Hindlimb muscle (tissue), 1 donor: ENCODE data around the gene TXLNG. TPM values are rescaled to one million over a fixed set of nuclear protein-coding genes. Genes with fewer than 3 reads are reported as not detected.

Source experiments
- DNase-seq: peaks from one replicate; pipeline ENCODE4 v3.0.0-alpha.2; 2013
- polyA plus RNA-seq: library from polyadenylated mRNA; unstranded; fragments of 120-200 nt; gene quantifications from one replicate; pipeline ENCODE4 v1.2.1, GENCODE V29; 2013; ENCODE audit not compliant: insufficient read length

TXLNG gene
- polyA plus RNA-seq, 1 donor: 9.2 TPM

DNA sequence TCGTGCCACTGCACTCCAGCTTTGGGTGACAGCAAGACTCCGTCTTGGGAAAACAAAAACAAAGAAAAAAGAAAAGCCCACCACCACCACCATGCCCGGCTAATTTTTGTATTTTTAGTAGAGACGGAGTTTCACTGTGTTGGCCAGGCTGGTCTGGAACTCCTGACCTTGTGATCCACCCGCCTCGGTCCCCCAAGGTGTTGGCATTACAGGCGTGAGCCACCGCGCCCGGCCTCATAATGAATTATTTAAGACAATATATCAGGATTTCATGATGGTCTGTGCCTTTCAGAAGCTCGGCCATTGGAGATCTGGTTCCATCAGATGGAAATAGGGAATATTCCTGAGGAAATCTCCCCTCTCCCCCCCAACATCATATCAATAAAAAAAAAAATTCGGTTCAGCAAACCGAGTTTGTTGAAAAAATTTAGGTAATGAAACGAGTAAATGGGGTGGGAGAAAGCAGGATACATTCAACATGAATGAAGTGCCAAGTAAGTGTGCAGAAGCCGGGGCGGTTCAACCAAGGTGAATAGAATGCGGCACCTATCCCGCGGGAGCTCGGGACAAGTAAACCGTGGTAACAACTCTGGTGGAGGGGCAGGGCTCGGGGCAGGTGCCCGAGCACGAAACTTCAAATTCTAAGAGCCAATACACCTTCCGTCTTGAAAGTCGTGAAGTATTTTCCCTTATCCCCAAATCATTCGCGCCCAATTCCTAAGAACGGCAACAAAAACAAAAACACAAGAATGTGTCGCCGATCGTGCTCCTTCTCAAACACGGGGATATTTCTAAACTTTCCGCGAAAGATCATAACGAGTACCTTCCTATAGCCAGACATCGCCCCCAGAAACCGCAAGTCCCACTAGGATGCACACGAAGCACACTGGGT lies 773 bp upstream of the TXLNG start:
- no peak for DNase-seq

DNA sequence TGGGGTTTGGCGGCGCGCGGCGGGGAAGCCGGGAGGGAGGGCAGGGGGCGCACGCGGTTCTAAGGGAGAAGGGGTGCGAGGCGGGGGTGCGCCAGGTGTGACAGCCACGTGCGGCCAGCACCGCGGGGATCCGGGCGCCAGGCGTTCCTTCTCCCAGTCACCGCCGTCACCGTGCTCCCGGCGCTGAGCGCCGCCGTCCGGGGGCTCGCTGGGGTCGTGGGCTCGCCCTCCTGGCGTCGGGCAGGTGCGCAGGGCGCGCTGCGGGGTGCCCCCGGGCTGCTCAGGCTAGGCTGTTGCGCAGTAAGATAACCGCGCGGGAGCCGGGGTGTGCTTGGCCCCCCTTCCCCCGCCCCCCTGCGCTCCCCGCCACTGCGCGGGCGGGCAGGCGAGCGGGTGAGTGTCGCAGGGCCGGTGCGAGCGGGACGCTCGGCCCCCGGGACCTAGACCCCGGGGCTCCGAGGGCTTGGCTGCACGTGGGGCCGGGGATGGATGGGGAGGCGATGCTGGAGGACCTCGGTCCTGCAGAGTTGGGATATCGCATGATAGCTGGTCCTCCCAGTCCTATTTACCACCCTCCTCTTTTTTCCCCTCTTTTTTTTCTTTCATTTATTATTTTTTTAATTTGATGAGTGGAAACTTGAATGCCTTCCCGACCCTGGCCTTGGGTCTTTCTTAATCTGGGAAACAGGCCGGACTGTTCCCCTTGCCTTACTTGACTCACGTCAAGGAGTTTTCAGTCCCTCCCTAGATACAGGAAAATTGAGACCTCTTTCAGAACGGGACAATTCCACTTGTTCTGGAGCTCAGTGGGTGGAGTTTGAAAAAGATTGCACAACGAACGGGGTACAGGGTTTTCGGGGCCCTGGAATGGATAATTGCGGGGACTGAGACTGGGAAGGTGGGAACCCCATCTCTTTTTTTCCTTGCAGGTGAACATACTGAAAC lies 797 bp downstream of the TXLNG start:
- DNase-seq: no peak

DNA sequence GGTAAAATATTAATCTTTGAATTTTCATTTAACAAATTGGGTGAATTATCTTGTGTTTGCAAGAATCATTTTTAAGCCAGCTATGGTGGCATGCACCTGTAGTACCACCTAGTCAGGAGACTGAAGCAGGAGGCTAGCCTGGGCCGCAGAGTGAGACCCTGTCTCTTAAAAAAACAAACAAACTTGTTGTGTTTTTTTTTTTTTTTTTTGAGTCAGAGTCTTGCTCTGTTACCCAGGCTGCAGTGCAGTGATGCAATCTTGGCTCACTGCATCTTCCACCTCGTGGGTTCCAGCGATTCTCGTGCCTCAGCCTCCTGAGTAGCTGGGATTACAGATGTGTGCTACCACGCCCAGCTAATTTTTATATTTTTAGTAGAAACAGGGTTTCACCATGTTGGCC lies 2.2 kb downstream of the TXLNG start:
- no peak for DNase-seq

DNA sequence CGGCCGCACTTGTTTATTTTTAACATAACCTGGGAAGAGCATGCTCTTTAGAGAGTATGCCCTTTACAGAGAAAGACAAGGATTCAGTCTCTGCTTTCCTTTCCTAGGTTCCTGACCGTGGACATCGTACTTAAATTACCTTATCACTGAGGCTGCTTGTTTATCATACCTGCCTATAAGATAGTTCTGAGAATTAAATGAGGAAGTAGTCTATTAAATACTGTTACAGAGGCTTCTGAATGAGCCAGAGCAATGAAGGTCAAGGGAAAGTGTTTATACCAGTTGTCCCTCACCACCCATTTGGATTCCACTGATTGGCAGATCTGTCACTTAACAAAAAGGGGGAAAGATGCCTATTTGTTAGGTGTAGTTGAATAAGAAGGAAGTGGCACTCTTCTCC lies 10.0 kb downstream of the TXLNG start:
- no peak for DNase-seq

DNA sequence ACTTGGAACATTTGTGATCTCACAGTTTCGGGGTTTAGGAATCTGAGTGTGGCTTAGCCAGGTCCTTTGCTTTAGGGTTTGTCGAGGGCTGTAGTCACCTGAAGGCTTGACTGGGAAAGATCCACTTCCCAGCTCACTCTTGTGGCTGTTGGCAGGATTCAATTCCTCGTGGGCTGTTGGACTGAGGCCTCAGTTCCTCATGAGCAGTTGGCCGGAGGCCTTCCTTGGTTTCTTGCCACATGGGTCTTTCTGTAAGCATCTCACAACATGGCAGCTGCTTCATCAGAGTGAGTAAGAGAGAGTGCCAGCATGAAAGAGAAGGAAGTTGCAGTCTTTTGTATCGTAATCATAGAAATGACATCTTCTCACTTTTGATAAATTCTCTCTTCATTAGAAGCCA lies 11.1 kb downstream of the TXLNG start:
- DNase-seq: peak; percentile 3

DNA sequence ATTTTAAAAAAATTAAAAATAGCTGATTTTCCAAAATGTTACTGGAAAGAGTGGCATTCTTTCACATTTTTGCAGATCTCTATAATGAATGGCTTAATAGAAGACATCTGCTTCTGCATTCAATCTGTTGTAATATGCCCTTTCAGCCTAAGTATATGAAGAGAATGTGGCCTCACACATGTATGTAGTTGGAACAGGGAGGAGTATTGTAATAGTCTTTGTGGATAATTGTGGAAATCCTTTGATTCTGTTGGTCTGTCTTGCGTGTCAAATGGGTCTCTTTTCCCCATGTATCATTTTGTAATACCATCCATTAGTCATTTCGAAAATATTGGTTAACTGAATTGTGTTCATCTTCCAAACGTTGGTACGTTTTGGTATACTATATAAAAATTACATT lies 11.6 kb downstream of the TXLNG start:
- no peak for DNase-seq

DNA sequence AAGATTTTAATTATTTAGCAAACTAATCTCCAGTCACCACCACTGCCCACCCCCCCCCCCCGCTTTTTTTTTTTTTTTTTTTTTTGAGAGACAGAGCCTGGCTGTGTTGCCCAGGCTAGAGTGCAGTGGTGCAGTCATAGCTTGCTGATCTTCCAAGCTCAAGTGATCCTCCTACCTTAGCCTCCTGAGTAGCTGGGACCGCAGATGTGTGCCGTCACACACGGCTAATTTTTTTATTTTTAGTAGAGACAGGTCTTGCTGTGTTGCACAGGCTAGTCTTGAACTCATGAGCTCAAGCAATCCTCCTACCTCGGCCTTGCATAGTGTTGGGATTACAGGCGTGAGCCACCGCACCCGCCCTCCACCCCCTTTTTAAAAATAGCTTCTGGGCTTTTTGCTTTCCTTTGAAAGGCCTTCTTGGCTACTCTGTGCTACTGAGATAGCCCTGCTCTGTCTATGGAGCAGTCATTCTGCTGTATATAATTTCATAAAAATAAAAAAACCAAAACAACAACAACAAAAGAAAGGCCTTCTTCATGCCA lies 18.7 kb downstream of the TXLNG start:
- no peak for DNase-seq

DNA sequence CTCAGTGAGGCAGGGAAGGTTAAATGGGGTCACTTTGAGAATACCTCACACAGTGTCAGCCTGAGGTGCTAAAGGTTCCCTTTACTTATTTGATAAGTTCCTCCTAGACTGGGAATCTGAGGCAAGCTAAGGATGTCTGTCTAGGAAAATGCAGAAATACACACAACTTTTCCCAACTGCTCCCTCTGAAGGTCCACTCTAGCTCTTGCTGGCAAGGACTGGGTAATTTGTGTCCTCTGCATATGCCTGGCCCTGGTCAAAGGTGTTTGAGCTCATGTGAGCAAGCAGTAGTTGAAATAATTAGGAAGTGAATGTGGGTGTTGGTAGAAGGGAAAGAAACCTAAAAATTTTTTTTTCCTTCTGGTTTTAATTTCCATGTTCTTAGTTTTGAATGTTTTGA lies 21.3 kb downstream of the TXLNG start:
- no peak for DNase-seq

DNA sequence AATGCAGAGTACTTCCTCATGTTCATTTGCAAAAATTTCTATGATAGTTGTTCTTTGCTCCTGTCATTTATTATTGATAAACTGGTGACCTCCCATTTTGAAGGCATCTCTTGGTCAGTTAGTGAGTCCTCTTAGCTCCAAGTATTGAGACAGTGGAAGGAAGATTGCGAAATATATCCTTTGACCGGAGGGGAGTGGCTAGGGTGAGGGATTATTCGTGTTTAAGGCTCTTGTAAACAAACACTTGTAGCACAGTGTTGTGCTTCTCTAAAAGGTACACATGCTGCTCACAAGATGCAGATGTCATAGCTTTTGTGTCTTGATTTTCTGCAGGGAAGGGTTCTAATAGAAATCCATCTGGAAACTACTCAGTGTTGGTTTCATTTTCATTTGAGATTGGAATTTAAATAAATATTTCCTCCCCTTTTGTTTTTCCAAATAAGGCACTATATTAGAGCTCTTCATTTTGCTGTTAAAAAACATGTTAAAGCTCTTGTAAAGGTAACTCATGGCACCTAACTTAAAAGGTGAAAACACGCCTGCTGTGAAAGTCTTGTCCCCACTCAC lies 21.8 kb downstream of the TXLNG start:
- no peak for DNase-seq

DNA sequence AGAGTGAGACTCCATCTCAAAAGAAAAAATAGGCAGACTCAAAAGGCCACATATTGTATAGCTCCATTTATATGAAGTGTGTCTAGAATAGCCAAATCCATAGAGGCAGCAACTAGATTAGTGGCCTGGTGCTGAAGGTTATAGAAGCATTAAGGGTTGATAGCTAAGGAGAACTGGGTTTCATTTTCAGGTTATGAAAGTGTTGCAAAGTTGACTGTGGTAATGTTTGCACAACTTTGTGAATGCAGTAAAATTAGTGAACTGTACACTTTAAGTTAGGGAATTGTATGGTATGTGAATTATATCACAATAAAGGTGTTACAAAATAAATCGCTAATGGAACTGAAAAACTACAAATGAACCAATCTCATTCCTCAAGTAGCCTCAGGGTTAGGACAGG lies 28.3 kb downstream of the TXLNG start:
- no peak for DNase-seq

DNA sequence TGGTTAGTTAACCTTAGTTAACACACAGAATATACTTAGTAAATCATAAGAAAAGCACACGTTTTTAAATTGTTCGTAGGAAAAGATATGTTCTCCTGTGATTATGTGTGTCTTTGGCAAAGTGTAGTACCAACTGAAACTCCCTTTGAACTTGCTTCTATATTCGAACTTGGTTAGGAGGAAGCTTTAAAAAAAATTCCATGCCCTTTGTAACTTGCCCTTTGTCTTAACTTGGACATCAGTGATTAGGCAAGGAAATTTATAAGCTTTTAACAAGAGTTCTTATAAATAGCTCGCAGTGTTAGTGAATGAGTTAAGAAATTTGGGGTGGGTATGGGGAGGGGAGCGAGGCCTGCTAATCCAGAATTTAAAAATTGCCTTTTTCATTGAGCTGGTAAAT lies 33.4 kb downstream of the TXLNG start:
- DNase-seq: no peak

DNA sequence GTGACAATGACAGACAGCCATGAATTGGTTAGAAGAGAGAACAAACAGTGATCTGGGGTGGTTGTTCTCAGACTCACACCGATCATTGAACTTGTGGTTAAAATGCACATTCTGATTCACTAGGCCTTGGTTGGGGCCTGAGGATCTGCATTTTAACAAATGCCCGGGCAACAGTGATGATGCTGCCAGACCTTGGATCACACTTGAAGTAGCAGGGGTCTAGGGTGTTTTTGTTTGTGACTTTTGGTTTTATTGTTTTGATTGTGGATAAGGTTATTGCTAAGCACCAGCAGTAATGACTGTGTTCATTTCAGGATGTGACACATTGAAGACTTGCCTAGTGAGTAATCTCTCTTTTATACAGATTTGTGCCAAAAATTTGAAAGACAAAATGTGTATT lies 36.5 kb downstream of the TXLNG start:
- DNase-seq: no peak

DNA sequence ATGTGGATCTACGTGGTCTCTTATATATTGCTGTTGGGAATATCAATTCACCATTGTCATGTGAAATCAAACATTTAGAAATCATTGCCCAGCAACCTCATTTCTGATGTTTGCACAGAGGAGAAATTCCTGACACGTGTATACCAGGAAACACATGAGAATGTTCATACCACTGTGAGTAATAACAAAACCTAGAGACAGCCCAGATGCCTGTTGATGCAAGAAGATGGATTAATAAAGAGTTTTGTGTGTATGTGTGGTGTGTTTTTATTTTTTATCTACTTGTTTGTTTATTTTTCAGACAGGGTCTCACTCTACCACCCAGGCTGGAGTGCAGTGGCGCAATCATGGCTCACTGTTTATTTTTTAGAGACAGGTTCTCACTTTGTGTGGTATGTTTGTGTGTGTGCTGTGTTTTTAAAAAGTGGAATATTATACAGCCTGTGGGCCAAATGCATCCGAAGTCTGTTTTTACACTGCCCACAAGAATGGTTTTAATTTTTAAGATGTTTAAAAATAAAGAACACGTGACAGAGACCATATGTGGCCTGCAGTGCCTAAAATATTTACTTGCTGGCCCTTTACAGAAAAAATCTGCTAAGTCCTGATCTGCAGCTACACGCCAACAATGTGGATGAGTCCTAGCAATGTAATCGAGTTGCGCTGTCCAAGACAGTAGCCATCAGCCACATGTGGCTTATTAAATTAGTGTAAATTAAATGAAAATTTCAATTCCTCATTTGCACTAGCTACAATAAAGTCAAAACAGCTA lies 39.2 kb downstream of the TXLNG start:
- no peak for DNase-seq

DNA sequence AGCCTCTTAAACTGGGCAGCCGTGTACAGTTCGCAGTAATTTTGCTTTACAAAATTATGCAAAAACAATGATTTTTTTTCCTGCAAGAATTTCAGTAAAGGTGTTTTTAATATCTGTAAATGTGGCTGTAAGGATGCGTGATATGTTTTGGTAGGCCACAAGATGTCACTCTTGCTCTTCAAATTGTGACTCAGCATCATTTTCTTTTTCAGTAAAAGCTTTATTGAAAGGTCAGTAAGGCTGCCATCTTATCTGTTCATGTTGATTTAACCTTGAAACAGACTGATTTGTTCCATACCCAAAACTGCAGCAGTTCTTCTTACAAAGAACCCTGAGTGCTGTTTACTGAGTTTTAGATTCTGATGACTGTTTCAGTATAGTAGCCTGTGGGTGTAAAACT lies 39.9 kb downstream of the TXLNG start:
- DNase-seq: peak; percentile 30

DNA sequence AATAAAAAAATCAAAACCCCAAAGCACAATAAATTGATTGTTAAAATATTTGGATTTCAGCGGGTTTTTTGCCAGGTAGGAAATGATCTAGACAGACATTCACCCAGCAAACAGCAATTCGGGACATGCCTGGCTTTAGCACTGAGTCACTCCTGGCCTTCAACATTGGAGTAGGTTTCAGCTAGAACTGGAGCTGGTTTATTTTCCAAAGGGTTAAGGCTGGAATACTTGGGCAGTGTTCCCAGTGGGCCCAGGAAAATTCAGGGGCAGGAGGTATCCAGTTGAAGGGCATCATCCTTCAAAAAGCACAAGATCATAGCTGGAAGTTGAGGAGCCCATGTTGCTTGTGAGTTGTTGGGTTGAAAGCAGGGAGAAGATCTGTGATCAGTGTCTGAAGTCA lies 41.0 kb downstream of the TXLNG start:
- no peak for DNase-seq

DNA sequence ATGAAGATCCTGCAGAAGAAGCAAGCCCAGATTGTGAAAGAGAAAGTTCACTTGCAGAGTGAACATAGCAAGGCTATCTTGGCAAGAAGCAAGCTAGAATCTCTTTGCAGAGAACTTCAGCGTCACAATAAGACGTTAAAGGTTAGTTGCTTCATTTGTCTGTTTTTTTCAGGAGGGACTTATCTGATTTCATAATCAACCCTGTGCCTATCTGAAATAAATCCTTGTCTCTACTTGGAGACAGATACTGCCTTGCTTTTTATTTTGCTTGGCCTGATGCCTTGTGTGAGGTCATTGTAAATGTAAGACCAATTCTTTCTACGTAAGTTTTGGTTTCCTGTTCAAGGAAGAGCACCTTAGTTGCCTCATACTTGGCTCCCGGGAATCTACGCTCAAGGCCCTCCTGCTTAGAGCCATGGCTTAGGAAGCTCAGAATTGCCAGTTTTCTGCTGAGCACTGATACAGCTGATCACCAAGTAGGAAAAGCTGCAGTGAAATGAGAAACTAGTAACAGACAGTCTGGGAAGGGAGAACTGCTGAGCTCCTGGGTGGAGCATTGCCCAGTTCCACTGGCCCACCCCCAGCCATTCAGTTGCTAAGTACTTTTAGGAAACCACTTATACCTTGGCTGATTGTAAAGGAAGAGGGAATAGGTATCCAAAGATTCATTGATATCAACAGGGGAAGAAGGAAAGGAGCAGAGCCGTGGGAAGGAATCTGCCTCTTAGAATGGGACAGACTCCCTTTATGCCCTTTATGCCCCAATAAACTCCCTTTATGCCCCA lies 42.0 kb downstream of the TXLNG start:
- DNase-seq: peak; percentile 36

DNA sequence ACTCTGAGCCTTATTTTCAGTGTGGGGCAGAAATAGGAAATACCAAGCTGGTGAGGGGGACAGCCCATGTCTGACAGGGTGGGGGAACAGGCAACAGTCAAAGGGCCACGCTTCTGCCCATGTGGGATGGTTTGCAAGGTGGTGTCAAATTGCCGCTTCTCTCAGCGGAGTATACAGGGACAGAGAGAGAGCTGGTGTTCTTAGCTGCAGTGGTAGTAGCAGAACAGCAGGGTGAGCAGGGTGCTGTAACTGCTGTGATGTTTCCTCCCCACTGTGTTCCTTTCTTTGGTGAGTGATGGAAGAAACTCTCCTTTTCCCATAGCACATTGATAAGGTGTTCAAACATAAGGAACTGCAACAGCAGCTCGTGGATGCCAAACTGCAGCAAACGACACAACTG lies 46.0 kb downstream of the TXLNG start:
- DNase-seq: no peak

DNA sequence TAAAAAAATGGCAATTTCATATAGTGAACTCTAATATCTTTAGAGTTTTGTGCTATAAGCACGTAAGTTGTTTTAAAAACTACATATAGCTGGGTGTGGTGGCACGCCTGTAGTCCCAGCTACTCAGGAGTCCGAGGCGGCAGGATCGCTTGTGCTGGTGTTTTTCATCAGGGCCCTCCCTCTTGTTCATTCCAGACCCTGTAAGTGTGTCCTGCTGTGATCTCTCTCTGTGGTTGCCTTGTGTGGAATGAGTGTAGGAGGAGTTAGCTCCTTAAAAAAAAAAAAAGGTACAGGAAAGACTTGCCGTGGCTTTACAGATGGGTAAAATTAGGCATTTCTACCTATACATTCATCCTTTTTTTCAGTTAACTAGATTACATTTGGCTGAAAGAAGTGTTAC lies 48.5 kb downstream of the TXLNG start:
- DNase-seq: no peak

DNA sequence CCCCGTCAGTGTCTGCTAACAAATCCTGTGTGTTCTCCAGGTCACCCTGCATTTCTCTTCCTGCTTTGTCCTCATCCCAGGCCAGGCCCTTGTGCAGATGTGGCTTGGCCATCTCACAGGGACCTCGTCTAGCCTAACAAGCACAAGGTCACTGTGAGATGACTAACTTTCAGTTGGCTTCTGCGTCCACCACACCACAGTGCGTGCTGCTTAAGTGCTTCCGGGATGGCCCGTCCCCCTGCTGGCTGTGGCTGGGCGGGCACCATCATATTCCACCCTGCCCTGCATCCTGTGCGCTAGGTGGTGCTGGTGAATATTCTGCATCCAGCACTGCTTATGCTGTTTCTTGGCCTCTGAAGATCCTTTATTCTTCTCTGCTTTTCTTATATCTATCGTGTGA lies 50.1 kb downstream of the TXLNG start:
- no peak for DNase-seq

DNA sequence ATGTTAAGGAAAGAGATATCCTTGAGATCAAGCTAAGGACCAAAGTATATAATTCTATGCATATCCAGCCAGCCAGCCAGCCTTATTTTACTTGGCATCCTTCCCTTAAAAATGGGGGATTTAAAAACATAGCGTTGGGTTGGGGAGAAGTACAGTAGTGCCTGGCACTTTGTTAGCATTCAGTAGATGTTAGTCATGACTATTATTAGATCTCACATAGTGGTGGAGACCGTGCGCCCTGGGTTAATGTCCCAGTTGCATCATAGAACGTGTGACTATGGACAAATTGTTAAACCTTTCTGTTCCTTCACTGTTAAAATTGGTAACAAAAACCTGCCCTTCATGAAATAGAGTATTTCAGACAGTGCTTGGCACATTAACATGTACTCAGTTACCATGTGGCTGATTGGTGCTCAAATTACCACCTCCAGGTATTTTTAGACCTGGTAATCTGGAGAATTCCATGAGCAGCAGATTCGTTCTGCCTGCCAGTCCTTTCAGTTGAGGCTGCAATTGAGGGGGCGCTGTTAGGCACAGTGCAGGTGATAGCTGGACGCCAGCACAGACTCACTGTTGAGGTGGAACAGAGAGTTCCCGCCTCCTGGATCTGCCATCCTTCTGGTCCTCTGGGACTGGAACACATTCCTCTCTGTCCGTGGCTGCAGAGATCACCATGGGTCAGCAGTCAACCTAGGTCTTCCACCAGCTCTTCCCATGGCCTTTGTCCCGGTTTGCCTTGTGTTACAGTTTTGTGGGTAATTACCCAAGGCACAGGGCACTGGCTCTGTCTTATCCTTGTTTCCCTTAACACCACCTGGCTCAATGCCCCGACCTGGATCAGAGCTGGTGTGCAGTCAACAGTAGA lies 52.2 kb downstream of the TXLNG start:
- no peak for DNase-seq
